A549 (cell line): ENCODE data around the gene PTPN13. TPM values are rescaled to one million over a fixed set of nuclear protein-coding genes. Genes with fewer than 3 reads are reported as not detected.

ENCODE experiments used
- ATAC-seq, 2 experiments: fragments of 200-7000 bp in 1 of 2; fragments of >200 bp in 1 of 2; cut with Nextera tagmentation in 1 of 2; cut with Tn5 transposase in 1 of 2; 3 replicates each; pipeline versions ENCODE4 v1.8.0 to v1.9.1; 2018 to 2020; ENCODE audit warnings: mild to moderate bottlenecking in 1 of 2, moderate library complexity in 1 of 2
- CTCF ChIA-PET: fragments of 300-600 bp; sonication (Branson Sonifier 250); formaldehyde crosslinking; extraction: SDS; loops from one replicate; lab custom pipeline; 2021; ENCODE audit warnings: antibody characterized with exemption, inconsistent platforms; lab: Yijun Ruan, JAX
- POLR2A ChIA-PET: fragments of 350-600 bp; formaldehyde crosslinking; extraction: SDS; loops from one replicate; lab custom pipeline; 2021; ENCODE audit warnings: antibody characterized with exemption, inconsistent platforms; lab: Yijun Ruan, JAX
- DNase-seq, 2 experiments: peaks; one replicate each; pipeline versions ENCODE4 v3.0.0 to v3.0.0-alpha.2; 2011 to 2016; ENCODE audit warnings: low read depth in 1 of 2, low spot score in 1 of 2
- FAIRE-seq: peaks from 2 replicates; lab custom pipeline; 2011; peaks lifted over from hg19 to GRCh38; lab: Jason Lieb, UNC
- H3K27ac ChIP-seq, 2 experiments: fragments of >200 bp; sonication (Bioruptor Twin); formaldehyde crosslinking; 3 replicates each; pipeline ENCODE4 v1.5.1; 2016 to 2017
- H3K4me1 ChIP-seq: fragments of >200 bp; sonication (Bioruptor Twin); formaldehyde crosslinking; 3 replicates; pipeline ENCODE4 v1.6.1; 2016
- H3K4me2 ChIP-seq: fragments of >200 bp; sonication (Bioruptor Twin); formaldehyde crosslinking; 3 replicates; pipeline ENCODE4 v1.6.1; 2016
- H3K4me3 ChIP-seq: fragments of >200 bp; sonication (Bioruptor Twin); formaldehyde crosslinking; 3 replicates; pipeline ENCODE4 v1.5.1; 2016
- H3K9me3 ChIP-seq: fragments of >200 bp; sonication (Bioruptor Twin); formaldehyde crosslinking; 3 replicates; pipeline ENCODE4 v1.6.1; 2016
- CEBPB ChIP-seq, 2 experiments: fragments of >200 bp in 1 of 2; sonication (Bioruptor Twin) in 1 of 2; formaldehyde crosslinking in 1 of 2; IDR thresholded peaks; 2 replicates each; pipeline ENCODE4 v1.6.1; 2012 to 2016
- ESRRA ChIP-seq: fragments of 150-350 bp; IDR thresholded peaks from 2 replicates; pipeline ENCODE4 v1.6.1; 2014; ENCODE audit warnings: mild to moderate bottlenecking, low read length, borderline replicate concordance
- FOSB ChIP-seq: fragments of 250-450 bp; sonication (Bioruptor Pico); IDR thresholded peaks from 2 replicates; pipeline ENCODE4 v1.5.0; 2020; ENCODE audit warnings: mild to moderate bottlenecking, moderate library complexity
- FOSL2 ChIP-seq, 2 experiments: fragments of 450-650 bp in 1 of 2; fragments of >200 bp in 1 of 2; sonication (Bioruptor Twin) in 1 of 2; formaldehyde crosslinking; IDR thresholded peaks; 2 replicates each; pipeline versions ENCODE4 v1.5.0 to v1.6.1; 2016 to 2020; ENCODE audit warnings: mild to moderate bottlenecking in 1 of 2, moderate library complexity in 1 of 2
- FOXS1 ChIP-seq: fragments of 250-450 bp; sonication (Bioruptor Pico); IDR thresholded peaks from 2 replicates; pipeline ENCODE4 v1.5.0; 2020; ENCODE audit warnings: mild to moderate bottlenecking, moderate library complexity
- HMGXB4 ChIP-seq: fragments of 250-450 bp; sonication (Bioruptor Pico); IDR thresholded peaks from 2 replicates; pipeline ENCODE4 v1.5.0; 2021; ENCODE audit warnings: mild to moderate bottlenecking, moderate library complexity, borderline replicate concordance
- HOXA7 ChIP-seq: fragments of 250-450 bp; sonication (Bioruptor Pico); IDR thresholded peaks from 2 replicates; pipeline ENCODE4 v1.5.0; 2020; ENCODE audit warnings: mild to moderate bottlenecking, moderate library complexity
- HOXB5 ChIP-seq: fragments of 250-450 bp; sonication (Bioruptor Pico); IDR thresholded peaks from 2 replicates; pipeline ENCODE4 v1.5.0; 2020; ENCODE audit warnings: mild to moderate bottlenecking, moderate library complexity
- MAFK ChIP-seq: fragments of 450-650 bp; IDR thresholded peaks from 2 replicates; pipeline ENCODE4 v1.6.1; 2014; ENCODE audit not compliant: partially characterized antibody
- MAZ ChIP-seq: fragments of 150-350 bp; IDR thresholded peaks from 2 replicates; pipeline ENCODE4 v1.6.1; 2014; ENCODE audit warnings: antibody characterized with exemption, low read depth, low read length, borderline replicate concordance
- POLR2A ChIP-seq: IDR thresholded peaks from 2 replicates; pipeline ENCODE4 v1.6.1; 2012; ENCODE audit warnings: mild to moderate bottlenecking, low read length
- RCOR1 ChIP-seq: fragments of 150-350 bp; IDR thresholded peaks from 2 replicates; pipeline ENCODE4 v1.6.1; 2014; ENCODE audit warnings: antibody characterized with exemption, low read length, low read depth
- RFX5 ChIP-seq: fragments of 450-650 bp; IDR thresholded peaks from 2 replicates; pipeline ENCODE4 v1.7.1; 2014; ENCODE audit warnings: antibody characterized with exemption, mild to moderate bottlenecking, moderate library complexity
- RNF2 ChIP-seq: fragments of 200-600 bp; sonication (generic); IDR thresholded peaks from 2 replicates; pipeline ENCODE4 v1.6.1; 2016; ENCODE audit warnings: low read depth, mild to moderate bottlenecking, antibody characterized with exemption, moderate library complexity, borderline replicate concordance
- TFCP2L1 ChIP-seq: fragments of 250-450 bp; sonication (Bioruptor Pico); IDR thresholded peaks from 2 replicates; pipeline ENCODE4 v1.5.0; 2021; ENCODE audit warnings: mild to moderate bottlenecking
- TP53 ChIP-seq: fragments of 250-450 bp; sonication (Bioruptor Pico); IDR thresholded peaks from 2 replicates; pipeline ENCODE4 v1.5.0; 2021; ENCODE audit warnings: mild to moderate bottlenecking, moderate library complexity
- ZC3H11A ChIP-seq: fragments of 450-650 bp; IDR thresholded peaks from 2 replicates; pipeline ENCODE4 v1.6.1; 2014; ENCODE audit warnings: antibody characterized with exemption, mild to moderate bottlenecking
- ZNF302 ChIP-seq: fragments of 250-450 bp; sonication (Bioruptor Pico); IDR thresholded peaks from 2 replicates; pipeline ENCODE4 v1.9.0; 2021; ENCODE audit warnings: inconsistent platforms, mild to moderate bottlenecking, moderate library complexity
- WGBS: methylation state at CpG from one replicate; pipeline ENCODE4 v1.1.6; 2017; ENCODE audit errors: missing lambda C conversion rate; 5-methylcytosine and 5-hydroxymethylcytosine counted together
- polyA plus RNA-seq, 4 experiments: library from polyadenylated mRNA; depleted of rRNA in 3 of 4; stranded (reverse); fragments of >200 nt; fragmentation: RNase III in 1 of 4; extraction: RNeasy Plus Mini Kit Qiagen cat#74134 plus additional on column Dnase treatment in 1 of 4; gene quantifications; 2 replicates in 3 of 4; 3 replicates in 1 of 4; pipeline ENCODE4 v1.2.3, GENCODE V29; 2011 to 2017
- TF ChIP-seq, protein P1 (sequence below): fragments of 200-600 bp; sonication (generic); IDR thresholded peaks from 2 replicates; pipeline ENCODE4 v1.6.1; 2016; ENCODE audit warnings: antibody characterized with exemption, mild to moderate bottlenecking, moderate library complexity

The PTPN13 gene
- polyA plus RNA-seq, 2 of the 4 experiments (the other 2 are of a cell fraction): 10.4 to 13.3 TPM

DNA sequence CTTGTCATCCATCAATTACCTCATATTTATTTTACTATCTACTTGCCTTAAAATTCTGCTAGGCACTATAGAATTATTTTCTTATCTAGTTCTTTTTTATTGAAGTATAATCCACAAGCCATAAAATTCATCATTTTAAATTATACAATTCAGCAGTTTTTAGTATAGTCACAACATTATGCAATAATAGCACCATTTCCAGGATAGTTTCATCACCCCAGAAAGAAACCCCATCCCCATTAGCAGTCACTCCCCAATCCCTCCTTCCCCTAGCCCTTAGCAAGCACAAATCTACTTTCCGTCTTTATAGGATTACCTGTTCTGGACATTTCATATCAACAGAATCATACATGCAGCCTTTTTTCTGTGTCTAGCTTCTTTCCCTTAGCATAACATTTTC is 239.5 kb downstream of the PTPN13 start (continued):
- no peak for TF ChIP-seq HOXB5 (CRISPR knock-in tag)

GRCh38 chr4:86834901-86835300 is 240.8 kb downstream of the PTPN13 start:
- CTCF ChIA-PET: no interaction called here
- POLR2A ChIA-PET: no interaction called here
- no peak for FAIRE-seq
- Histone ChIP-seq H3K4me2 (no peak overlapping the region), H3K4me1 (peaks cover 10% of the 10 kb centered on the region; the same call in 2 of the 3 replicates), H3K27ac (no peak overlapping the region), H3K4me3 (no peak overlapping the region), H3K9me3 (peaks cover 3% of the 10 kb centered on the region; the same call in 1 of the 3 replicates)
- DNase-seq: no peak
- WGBS: 70% methylated on average over 3 of the region's 3 CpGs
- no peak for TF ChIP-seq HMGXB4 (CRISPR knock-in tag)
- no peak for TF ChIP-seq ZNF302 (CRISPR knock-in tag)
- TF ChIP-seq CEBPB (IDR thresholded peaks at IDR 0.05): no peak
- no peak for TF ChIP-seq FOSB (CRISPR knock-in tag)
- no peak for TF ChIP-seq FOXS1 (CRISPR knock-in tag)
- no peak for TF ChIP-seq TFCP2L1
- TF ChIP-seq ZC3H11A: no peak
- ATAC-seq: no peak

GRCh38 chr4:86835677-86836076 is 241.6 kb downstream of the PTPN13 start:
- POLR2A ChIA-PET: no interaction called here
- DNase-seq: no peak
- no peak overlapping the region for H3K27ac ChIP-seq
- TF ChIP-seq RFX5 (no peak), MAFK (peak; percentile 24)
- TF ChIP-seq, all 56 proteins: peak for 1
- no peak overlapping the region for H3K4me2 ChIP-seq
- H3K4me1 ChIP-seq: peaks cover 10% of the 10 kb centered on the region; the same call in 2 of the 3 replicates
- CTCF ChIA-PET: no interaction called here
- ATAC-seq (no peak), FAIRE-seq (no peak)
- no peak overlapping the region for H3K4me3 ChIP-seq
- no peaks in the 10 kb centered on the region for H3K9me3 ChIP-seq
- 82% methylated on average over 3 of the region's 3 CpGs for WGBS

- Histone ChIP-seq H3K4me1 (no peaks in the 10 kb centered on the region), H3K9me3 (no peaks in the 10 kb centered on the region)
- ATAC-seq: no peak
- no peak for TF ChIP-seq HMGXB4 (CRISPR knock-in tag)
- no peak for TF ChIP-seq RFX5
- TF ChIP-seq, all 56 proteins: peak for 0
- H3K4me2 ChIP-seq: no peak overlapping the region
- DNase-seq (no peak), FAIRE-seq (no peak)
- POLR2A ChIA-PET: no interaction called here
- CTCF ChIA-PET: no interaction called here
- H3K4me3 ChIP-seq: no peak overlapping the region
- 70% methylated on average over 5 of the region's 5 CpGs for WGBS
- H3K27ac ChIP-seq: no peak overlapping the region
Measured at GRCh38 chr4:86837691-86838503, 243.8 kb downstream of the PTPN13 start.

- Histone ChIP-seq H3K9me3 (no peaks in the 10 kb centered on the region), H3K4me1 (no peaks in the 10 kb centered on the region), H3K4me3 (no peak overlapping the region), H3K27ac (no peak overlapping the region), H3K4me2 (no peak overlapping the region)
- ChIA-PET CTCF (no interaction called here), POLR2A (no interaction called here)
- DNase-seq: no peak
- no peak for FAIRE-seq
- 24% methylated on average over 1 of the region's 1 CpG for WGBS
- no peak for ATAC-seq
- no peak for TF ChIP-seq ESRRA
- no peak for TF ChIP-seq POLR2A
- no peak for TF ChIP-seq HOXA7 (CRISPR knock-in tag)
- TF ChIP-seq, protein P1, sequence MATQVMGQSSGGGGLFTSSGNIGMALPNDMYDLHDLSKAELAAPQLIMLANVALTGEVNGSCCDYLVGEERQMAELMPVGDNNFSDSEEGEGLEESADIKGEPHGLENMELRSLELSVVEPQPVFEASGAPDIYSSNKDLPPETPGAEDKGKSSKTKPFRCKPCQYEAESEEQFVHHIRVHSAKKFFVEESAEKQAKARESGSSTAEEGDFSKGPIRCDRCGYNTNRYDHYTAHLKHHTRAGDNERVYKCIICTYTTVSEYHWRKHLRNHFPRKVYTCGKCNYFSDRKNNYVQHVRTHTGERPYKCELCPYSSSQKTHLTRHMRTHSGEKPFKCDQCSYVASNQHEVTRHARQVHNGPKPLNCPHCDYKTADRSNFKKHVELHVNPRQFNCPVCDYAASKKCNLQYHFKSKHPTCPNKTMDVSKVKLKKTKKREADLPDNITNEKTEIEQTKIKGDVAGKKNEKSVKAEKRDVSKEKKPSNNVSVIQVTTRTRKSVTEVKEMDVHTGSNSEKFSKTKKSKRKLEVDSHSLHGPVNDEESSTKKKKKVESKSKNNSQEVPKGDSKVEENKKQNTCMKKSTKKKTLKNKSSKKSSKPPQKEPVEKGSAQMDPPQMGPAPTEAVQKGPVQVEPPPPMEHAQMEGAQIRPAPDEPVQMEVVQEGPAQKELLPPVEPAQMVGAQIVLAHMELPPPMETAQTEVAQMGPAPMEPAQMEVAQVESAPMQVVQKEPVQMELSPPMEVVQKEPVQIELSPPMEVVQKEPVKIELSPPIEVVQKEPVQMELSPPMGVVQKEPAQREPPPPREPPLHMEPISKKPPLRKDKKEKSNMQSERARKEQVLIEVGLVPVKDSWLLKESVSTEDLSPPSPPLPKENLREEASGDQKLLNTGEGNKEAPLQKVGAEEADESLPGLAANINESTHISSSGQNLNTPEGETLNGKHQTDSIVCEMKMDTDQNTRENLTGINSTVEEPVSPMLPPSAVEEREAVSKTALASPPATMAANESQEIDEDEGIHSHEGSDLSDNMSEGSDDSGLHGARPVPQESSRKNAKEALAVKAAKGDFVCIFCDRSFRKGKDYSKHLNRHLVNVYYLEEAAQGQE: no peak
- no peak for TF ChIP-seq RNF2
- no peak for TF ChIP-seq RCOR1
- no peak for TF ChIP-seq FOSL2 (IDR thresholded peaks at IDR 0.05)
- TF ChIP-seq FOSL2 (CRISPR knock-in tag; IDR thresholded peaks at IDR 0.05): no peak
- no peak for TF ChIP-seq MAFK
- no peak for TF ChIP-seq MAZ
- TF ChIP-seq TP53 (CRISPR knock-in tag): no peak
Measured at GRCh38 chr4:86840858-86841257, 246.7 kb downstream of the PTPN13 start.
